ENCODE data around the gene C3.
"Not testable (repeated sequence)": the region's sequence is repeated elsewhere in the genome, so short reads cannot be mapped to it uniquely, and the experiment has no call there.

Gene C3

DNA sequence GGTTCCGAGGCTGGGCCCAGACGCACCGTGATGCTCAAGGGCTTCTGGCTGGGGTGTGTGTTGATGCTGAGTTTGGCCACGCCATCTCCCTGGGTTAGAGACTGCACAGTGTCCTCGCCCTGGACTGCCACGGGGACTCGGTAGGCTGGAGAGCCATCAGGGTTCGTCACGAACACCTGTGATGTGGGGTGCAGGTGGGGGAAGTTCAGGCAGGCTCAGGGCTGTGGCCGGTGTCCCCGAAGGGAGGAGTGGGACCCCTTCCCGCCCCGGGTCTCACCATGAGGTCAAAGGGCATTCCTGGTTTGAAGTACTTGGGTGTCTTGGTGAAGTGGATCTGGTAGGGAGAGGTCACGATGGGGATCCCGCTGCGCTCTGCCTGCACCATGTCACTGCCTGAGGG lies 8.2 kb downstream of the C3 start:
- no peak for DNase-seq

DNA sequence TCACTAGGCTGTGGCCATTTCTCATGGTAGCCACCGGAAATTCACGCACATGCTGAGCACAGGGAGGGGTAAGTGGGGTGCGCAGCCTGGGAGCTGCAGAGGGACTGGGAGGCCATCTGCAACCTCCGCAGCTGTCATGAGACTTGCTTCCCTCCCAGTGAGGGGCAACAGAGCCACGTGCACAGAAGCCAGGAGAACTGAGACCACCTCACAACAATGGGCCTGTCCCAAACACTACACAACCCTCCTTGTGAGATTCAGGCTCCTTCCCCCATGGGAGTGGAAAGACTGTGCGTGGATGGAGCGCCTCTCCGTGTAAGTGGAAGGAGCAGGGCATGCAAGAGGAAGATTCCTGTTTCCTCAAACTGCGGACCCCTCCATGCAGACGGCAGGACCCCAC lies 8.8 kb downstream of the C3 start:
- DNase-seq: no peak

DNA sequence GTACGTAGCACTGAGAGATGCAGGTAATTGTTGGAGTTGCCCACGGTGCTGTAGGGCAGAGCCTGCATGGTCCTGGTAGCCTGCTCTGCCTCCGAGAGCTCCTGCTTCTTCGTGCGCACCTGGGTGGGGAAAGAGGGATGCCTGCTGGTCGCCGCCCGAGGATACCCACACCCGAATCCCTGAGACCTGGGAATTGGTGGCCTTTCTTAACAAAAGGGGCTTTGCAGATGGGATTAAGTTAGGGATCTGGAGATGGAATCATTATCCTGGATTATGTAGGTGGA lies 9.4 kb downstream of the C3 start:
- DNase-seq: no peak

- DNase-seq: no peak
Observed at GRCh38 chr19:6710273-6711077, 10.0 kb downstream of the C3 start.

GRCh38 chr19:6709549-6709948 lies 10.9 kb downstream of the C3 start:
- DNase-seq: no peak

DNA sequence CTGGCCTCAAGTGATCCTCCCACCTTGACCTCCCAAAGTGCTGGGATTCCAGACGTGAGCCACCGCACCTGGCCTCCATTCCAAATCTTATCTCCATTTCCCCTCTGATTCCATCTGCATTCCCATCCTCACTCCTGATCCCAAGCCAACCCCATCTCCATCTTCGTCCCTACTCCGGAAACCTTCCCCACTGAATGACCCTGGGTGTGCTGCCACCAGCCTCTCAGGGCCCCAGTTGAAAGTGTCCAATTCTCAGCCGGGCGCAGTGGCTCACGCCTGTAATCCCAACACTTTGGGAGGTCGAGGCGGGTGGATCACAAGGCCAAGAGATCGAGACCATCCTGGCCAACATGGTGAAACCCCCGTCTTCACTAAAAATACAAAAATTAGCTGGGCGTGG lies 11.5 kb downstream of the C3 start:
- not testable (repeated sequence) for DNase-seq

GRCh38 chr19:6708346-6708745 lies 12.1 kb downstream of the C3 start:
- DNase-seq: no peak

DNA sequence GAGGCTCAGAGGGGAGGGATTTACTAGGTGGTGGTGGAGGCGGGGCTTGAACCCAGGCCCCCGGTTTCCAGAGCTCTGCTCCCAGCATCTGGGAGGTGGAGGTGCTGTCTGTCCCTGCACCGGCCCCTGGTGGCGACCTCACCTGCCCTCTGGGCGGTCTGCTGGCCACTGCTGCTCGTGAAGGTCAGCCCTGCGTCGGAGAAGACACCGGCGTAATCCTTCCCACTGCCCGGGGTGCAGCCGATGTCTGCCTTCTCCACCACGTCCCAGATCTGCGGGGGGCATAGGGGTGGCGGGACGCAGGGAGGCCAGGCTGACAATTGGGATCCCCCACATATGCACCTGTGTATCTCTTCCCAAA lies 12.8 kb downstream of the C3 start:
- DNase-seq: no peak

GRCh38 chr19:6707011-6707657 lies 13.3 kb downstream of the C3 start:
- DNase-seq: no peak

DNA sequence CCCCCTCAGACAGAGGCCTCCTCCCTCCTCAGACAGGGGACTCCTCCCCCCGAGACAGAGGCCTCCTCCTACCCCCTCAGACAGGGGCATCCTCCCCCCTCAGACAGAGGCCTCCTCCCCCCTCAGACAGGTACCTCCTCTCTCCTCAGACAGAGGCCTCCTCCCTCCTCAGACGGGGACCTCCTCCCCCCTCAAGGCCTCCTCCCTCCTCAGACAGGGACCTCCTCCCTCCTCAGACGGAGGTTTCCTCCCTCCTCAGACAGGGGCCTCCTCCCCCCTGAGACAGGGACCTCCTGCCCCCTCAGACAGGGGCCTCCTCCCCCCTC lies 13.9 kb downstream of the C3 start:
- DNase-seq: no peak

- DNase-seq: no peak
Observed at GRCh38 chr19:6705931-6706632, 14.4 kb downstream of the C3 start.

DNA sequence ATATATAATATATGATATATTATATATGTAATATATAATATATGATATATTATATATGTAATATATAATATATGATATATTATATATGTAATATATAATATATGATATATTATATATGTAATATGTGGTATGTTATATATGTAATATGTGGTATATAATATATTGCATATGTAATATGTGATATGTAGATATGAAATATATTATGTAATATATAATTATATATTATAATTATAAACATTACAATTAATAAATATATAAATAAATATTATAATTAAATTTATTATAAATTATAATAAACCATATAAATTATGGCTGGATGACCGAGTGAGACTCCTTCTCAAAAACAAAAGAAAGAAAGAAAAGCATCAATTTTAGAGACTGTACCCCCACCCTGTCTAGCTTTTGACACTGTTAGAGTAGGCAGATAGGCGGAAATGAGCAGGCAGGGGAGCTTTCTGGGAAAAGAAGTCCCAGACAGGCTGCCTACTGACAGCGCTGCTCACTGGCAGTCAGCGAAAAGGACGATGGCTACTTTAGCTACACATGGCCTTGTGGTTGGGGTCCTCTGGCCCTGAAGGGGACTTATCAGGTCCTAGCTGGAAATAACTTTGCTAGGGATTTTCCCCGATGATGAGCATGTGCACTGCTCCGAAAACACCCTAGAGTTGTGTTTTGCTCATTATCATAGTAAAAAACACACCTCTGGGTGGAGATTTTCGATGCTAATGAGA lies 19.7 kb downstream of the C3 start:
- no peak for DNase-seq

- DNase-seq: no peak
Observed at GRCh38 chr19:6699935-6700334, 20.5 kb downstream of the C3 start.

DNA sequence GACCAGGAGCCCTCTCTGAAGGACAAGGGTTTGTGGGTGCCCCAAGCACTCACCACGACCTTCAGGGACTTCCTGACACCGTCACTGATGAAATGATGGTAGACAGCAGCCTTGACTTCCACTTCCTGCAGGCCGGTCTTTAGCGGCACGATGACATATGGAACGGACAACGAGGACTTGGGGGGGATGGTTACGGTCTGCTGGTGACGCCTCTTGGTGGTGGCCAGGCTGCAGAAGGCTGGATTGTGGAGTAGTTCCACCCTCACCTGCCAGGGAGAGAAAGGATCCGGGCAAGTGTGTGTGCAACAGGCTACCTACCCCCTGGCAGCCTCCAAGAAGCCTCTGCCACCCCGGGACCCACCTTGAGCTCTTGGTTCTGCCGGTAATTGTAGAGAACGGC lies 23.2 kb downstream of the C3 start:
- no peak for DNase-seq

DNA sequence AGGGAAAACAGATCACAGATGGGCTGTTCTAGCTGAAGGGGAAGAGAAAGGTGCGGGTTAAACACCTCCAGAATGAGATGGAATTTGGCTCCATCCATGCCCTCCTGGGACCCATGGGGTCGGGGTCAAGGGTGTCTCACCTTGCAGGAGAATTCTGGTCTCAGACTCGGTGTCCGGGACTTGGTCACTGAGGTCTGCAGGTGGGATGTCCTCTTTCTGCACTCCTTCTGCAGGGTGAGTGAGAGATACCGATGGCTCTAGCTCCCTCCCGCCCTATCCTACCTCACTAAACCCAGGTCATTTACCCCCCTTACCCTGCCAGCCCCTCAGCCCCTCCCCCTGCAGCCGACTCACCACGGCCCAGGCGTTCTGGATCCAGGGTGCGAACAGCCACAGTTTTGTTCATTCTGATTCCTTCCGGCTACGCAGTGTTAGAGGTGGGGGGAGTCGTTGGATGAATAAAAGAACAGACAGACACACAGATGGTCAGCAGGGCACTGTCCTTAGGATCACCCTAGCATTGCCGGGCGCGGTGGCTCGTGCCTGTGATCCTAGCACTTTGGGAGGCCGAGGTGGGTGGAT lies 24.1 kb downstream of the C3 start:
- DNase-seq: no peak

DNA sequence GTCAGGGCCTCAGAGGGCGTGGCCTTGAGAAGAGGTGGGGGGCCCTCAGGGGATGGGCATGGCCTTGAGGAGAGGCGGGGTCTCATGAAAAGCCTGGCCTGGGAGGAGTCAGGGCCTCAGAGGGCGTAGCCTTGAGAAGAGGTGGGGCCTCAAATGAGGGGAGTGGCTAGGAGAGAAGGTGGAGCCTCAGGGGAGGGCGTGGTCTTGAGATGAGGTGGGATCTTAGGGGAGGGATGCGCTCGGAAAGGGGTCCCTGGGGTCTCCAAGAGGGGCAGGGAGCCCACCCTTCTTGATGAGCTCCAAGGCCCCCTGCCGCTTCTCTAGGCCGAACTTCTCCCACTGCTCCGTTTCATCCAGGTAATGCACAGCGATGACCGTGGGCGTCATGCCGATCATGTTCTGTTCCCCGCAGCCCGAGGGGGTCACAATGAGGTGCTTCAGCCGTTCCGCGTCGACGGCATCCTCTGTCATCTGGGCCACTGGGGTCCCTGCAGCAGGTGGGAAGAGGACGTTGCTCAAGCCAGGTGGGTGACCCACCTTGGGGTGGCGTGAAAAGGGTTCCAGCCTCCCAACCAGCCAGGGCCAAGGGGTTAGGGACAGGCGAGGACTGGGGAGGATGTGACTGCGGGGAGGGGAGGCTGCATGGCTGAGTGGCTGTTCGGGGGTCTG lies 26.2 kb downstream of the C3 start:
- DNase-seq: no peak

DNA sequence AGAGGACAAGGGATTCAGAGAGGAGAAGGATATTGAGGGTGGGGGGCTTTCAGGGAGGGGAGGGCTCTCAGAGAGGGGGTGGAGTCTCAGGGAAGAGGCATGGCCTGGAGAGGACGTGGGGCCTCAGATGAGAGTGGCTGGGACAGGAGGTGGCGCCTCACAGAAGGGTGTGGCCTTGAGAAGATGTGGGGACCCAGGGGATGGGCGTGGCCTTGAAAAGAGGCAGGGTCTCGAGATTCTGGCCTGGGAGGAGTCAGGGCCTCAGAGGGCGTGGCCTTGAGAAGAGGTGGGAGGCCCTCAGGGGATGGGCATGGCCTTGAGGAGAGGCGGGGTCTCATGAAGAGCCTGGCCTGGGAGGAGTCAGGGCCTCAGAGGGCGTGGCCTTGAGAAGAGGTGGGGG lies 26.8 kb downstream of the C3 start:
- no peak for DNase-seq

- no peak for DNase-seq
Observed at GRCh38 chr19:6693056-6693471, 27.4 kb downstream of the C3 start.

DNA sequence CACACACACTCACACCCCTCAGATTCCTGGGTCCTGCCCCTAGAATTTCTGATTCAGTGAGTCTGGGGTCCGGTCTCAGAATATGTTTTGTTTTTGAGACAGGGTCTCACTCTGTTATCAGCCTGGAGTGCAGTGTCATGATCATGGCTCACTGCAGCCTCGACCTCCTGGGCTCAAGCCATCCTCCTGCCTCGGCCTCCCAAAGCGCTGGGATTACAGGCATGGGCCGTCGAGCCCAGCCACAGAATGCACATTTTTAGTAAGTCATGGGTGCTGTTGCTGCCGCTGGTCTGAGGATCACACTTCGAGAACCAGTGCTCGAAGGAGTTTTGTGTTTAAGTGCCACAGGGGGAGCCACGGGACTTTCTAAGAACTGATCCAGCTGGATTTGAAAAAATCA lies 28.4 kb downstream of the C3 start:
- no peak for DNase-seq

GRCh38 chr19:6691342-6691741 lies 29.1 kb downstream of the C3 start:
- no peak for DNase-seq

GRCh38 chr19:6690160-6690885 lies 30.1 kb downstream of the C3 start:
- DNase-seq: no peak

DNA sequence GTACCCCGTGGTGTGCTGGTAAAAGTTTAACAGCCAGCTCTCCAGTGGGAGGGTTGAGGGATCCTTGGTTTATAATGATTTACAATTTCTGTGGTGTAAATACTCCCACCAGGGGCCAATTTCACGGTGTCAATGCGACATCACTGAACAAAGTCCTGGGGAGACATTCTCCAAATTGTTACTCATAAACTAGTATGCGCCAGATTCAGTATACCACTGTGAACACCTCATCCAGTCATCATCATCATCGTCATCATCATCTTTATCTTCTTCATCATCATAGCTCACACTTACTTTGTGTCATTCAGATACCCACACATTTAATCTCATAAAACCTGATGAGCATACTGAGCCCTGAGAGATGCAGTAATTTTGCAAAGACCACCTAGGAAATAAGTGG lies 33.3 kb downstream of the C3 start:
- DNase-seq: no peak

All from activated CD8-positive, alpha-beta memory T cell treated with anti-CD3 and anti-CD28 coated beads, Interleukin-2, amount 50 U/mL, for 4 hours (primary cell).